ENCODE measurements around the gene FAM193B. TPM values are rescaled to one million over a fixed set of nuclear protein-coding genes. Genes with fewer than 3 reads are reported as not detected.
A peak's percentile ranks its signal among the peaks of the same experiment; 100 is the strongest.

Gene FAM193B
- total and polyA plus RNA-seq, 9 of the 15 experiments (the other 6 are each of a cell fraction or from before 2014, with no cell fraction given), result 4.4 to 76.4 (median 37.3) TPM

DNA sequence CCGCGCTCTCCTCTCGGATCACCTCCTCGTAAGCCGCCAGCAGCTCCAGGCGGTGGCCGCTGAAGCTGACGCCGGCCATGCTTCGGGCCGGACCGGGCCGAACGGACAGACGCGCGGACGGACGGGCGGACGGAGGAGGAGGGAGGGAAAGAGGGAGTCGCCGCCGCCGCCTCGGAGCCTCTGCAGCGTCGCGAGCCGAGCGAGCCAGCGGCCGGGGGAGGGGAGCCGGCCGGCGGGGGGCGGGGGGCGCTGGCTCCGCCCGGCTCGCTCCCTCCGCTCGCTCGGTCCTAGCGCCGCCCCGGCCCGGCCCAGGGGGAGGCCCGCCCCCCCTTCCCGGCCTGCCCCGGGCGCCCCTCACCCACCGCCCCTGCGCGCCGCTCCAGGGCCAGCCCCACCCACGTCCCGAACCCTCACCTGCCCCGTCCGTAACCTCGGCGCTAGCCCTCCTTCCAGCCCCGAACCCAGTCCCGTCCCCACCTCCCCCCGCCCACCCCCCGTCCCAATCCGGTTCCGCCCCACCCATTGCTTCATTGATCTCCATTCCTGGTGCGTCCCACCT lies 80.8 kb downstream of the FAM193B start, which contains the start of gene DBN1:
DBN1 (minus strand) TSS at position 192 of the 559 bp plus-strand sequence; CDS start at position 79, 113 bp downstream.
- FAIRE-seq (no peak), ATAC-seq (peak; percentile 85), DNase-seq (ENCODE audit: extremely low read depth in 1 of 4, low spot score in 3 of 4) (peak; percentile 70 to 96 (median 94))
- H3K36me3 ChIP-seq (ENCODE audit: control insufficient read depth, insufficient read depth, low read length), result peaks cover 21% of the 10 kb centered on the region; the same call in 1 of the 3 replicates
- peak within 1 kb of the TSS; percentile 65 for H3K4me3 ChIP-seq
- BruUV-seq (replicated peaks), result no TSS peak
- peaks cover 21 to 71% of the 10 kb centered on the region in 2 experiments for H3K4me1 ChIP-seq (replicated peaks in 1 of 2; ENCODE audit: control insufficient read depth in 2 of 2, insufficient read depth in 2 of 2, low read length in 2 of 2)
- peak within 1 kb of the TSS; percentile 79 for H3K27ac ChIP-seq (ENCODE audit: extremely low read depth, low read depth, low read length)
- intact Hi-C loops (cut with micrococcal nuclease) (no loop called here), in situ Hi-C loops (cut with MboI) (no loop called here)
- peaks cover 36% of the 10 kb centered on the region for H3K79me2 ChIP-seq (ENCODE audit: control insufficient read depth, insufficient read depth, low read length)
- H3K27me3 ChIP-seq (ENCODE audit: control insufficient read depth in 2 of 2, insufficient read depth in 2 of 2, low read length in 2 of 2), result no peaks in the 10 kb centered on the region
- no peaks in the 10 kb centered on the region for H3K9me3 ChIP-seq (replicated peaks; ENCODE audit: control insufficient read depth, insufficient read depth, low read depth, low read length)
- CTCF ChIA-PET (ENCODE audit: low intra/inter-chr PET ratio), result interaction anchor here (0.6 kb wide), 1 partner anchor 20 kb away, joined by 3 read pairs; no protein-coding TSS in a partner anchor
- peak within 1 kb of the TSS; percentile 82 for H3K4me2 ChIP-seq (ENCODE audit: insufficient read depth, low read length)
- H3K9me1 ChIP-seq (ENCODE audit: control insufficient read depth, insufficient read depth, low read length), result no peaks in the 10 kb centered on the region
- POLR2A ChIA-PET, result interaction anchor here (0.7 to 1.7 kb wide), 7 partner anchors 10 to 25 kb away, joined by 3 to 10 read pairs (median 4); no protein-coding TSS in a partner anchor
- H2AFZ ChIP-seq (ENCODE audit: low read depth, low read length), result peak within 1 kb of the TSS; percentile 78
- H3K9ac ChIP-seq (ENCODE audit: insufficient read depth in 1 of 2, low read depth in 2 of 2, low read length in 2 of 2), result peak within 1 kb of the TSS; percentile 77 to 97
- no peaks in the 10 kb centered on the region; the same call in 1 of the 2 replicates for H4K20me1 ChIP-seq (replicated peaks; ENCODE audit: control insufficient read depth, insufficient read depth, low read length)
- 4% methylated on average over 8 of the region's 69 CpGs for WGBS (ENCODE audit: insufficient coverage, low coverage, missing lambda C conversion rate)
- TF ChIP-seq ASH1L (IDR thresholded peaks at IDR 0.05; ENCODE audit: borderline replicate concordance, low read depth, partially characterized antibody) (no peak), VEZF1 (CRISPR knock-in tag; IDR thresholded peaks at IDR 0.05) (peak; percentile 96), TCF7 (IDR thresholded peaks at IDR 0.05; ENCODE audit: borderline replicate concordance) (no peak), HLTF (IDR thresholded peaks at IDR 0.05) (no peak), GABPB1 (CRISPR knock-in tag; IDR thresholded peaks at IDR 0.05) (0 out of 2 replicates have a peak, but pooled peaks have one; percentile 10), YY1 (IDR thresholded peaks at IDR 0.05; ENCODE audit: borderline replicate concordance in 1 of 3, control insufficient read depth in 1 of 3, extremely low read depth in 1 of 3, insufficient read depth in 3 of 3, insufficient read length in 1 of 3, insufficient replicate concordance in 2 of 3, low read depth in 1 of 3, low read length in 2 of 3) (peak in 1 of 3 experiments; percentile 19), SIRT6 (IDR thresholded peaks at IDR 0.05; ENCODE audit: low read depth, low read length) (no peak), NR2F6 (CRISPR knock-in tag; IDR thresholded peaks at IDR 0.05) (no peak), HNRNPK (IDR thresholded peaks at IDR 0.05; ENCODE audit: low read depth, low read length, poor library complexity, severe bottlenecking) (peak; percentile 40), TAF1 (IDR thresholded peaks at IDR 0.05; ENCODE audit: control insufficient read depth, extremely low read depth, insufficient read depth, low read length, severe bottlenecking) (peak; percentile 61), POLR2G (IDR thresholded peaks at IDR 0.05; ENCODE audit: low read depth, low read length) (peak; percentile 76), NFXL1 (CRISPR knock-in tag; IDR thresholded peaks at IDR 0.05) (no peak), POLR3A (IDR thresholded peaks at IDR 0.05; ENCODE audit: borderline replicate concordance, extremely low read depth, insufficient read depth, insufficient read length) (no peak), RBBP5 (IDR thresholded peaks at IDR 0.05; ENCODE audit: borderline replicate concordance, insufficient read depth, low read length, poor library complexity, severe bottlenecking) (peak; percentile 18), UBTF (IDR thresholded peaks at IDR 0.05; ENCODE audit: borderline replicate concordance in 1 of 2, low read depth in 2 of 2, low read length in 2 of 2) (0 out of 4 replicates have a peak, but pooled peaks of 1 of the 2 experiments have one; percentile 29), OTX1 (CRISPR knock-in tag; IDR thresholded peaks at IDR 0.05) (no peak), PHF8 (IDR thresholded peaks at IDR 0.05; ENCODE audit: borderline replicate concordance, low read length) (peak; percentile 49; the same call in 1 of the 2 replicates)

Data from K562 (cell line).